ENCODE results near the gene TNS3.

Gene TNS3

DNA sequence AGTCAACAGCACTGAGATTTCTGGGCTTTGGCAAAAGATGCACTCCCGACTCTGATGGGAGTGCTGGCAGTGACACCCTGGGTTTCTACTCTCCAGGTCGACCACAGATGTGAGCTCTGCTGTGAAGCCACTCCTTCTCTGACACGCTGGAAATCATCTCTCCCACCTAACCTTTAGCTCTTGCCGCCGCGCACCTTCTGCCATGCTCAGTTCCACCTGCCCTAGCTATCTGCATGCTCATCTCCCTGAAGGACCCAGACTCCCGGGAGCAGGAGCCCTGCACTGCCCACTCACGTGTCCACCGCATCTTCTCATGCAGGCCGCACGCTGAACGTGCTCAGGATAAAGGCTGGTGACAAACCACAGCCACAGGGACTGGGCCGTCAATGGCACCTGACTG, 174.8 kb downstream of the TNS3 start:
- no peak for DNase-seq (ENCODE audit: low spot score)

DNA sequence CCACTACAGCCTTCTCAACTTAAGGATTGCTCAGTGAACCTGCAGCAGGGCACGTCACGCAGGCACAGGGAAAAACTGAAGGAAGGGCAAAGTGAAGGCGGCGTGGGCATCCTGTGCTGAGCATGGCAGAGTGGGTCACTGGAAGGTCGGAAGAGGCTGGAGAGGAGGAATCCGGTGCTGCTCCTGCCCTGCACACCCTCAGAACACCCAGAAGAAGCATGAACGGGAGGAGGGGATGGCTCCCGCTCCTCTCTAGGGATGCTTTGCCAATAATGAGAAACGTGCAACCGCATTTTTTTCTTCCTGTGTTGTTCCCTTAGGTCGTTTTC, 175.1 kb downstream of the TNS3 start:
- no peak for DNase-seq (ENCODE audit: low spot score)

DNA sequence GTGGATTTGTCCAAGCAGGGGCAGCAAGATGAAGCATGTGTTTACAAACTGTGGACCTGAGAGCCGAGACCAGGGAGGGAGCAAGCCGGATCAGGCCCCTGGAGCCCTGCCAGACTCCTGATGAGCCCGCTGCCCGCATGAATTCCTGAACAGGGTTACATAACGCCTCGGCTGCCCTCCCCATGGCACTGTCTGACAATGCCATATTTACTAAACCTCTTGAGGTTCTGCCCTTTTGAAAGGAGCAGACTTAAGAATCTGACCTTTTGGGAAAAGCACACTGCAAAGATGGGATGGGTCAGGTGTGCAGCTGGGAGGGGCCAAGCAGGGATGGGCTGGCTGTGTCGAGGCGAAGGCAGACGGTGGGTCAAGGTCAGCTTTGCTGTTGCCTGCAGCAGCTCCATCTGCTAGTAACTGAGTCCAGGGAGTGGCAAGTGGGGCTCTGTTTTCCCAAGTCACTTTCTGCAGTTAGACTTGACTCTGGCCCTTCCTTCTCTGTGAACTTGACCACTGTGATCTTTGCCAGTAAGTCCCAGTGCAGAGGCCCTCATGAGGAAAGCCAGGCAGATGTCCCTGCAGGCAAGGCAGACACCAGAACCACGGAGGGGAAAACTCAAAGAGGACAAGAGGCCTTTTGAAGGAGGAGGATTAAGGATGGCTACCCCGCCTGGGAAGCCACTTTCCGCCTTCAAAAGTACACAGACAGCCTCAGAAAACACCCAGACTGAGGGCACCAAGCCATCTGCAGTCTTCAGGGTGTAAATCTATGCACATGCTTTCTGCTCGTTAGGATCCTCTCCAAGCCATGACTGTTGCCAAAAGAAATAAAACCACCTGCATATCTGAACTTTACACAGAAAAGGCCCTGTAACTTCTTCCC, 175.8 kb downstream of the TNS3 start:
- no peak for DNase-seq (ENCODE audit: low spot score)

DNA sequence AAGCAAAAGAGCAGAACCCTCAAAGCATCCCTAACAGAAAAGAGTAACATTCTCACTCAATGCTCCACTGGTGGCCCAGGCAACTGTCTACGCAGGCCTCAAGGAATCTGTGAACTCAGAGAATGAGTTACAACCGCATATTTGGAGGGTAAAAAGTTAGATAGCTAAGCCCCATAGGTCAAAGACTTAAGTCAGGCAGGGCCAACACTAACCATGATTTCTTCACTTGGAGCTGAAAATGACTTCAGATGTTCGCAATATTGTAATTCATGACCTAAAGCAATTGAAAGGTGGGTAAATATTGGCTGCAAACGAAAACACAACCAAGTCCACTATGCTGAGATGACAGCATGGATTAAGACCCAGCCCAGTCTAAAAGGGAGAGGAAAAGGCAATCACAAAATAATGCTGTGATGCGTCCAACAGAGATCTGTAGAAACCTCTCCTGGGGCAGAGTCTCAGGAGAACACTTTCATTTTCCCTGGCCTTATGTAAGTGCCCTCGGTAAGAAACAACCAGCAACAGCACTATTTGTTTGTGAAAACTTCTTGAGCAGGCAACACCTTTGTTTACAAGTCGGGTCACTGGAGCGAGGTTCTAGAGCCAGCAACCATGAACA, 176.5 kb downstream of the TNS3 start:
- no peak for DNase-seq (ENCODE audit: low spot score)

- DNase-seq (ENCODE audit: low spot score) = no peak
These were observed 177.9 kb downstream of the TNS3 start for GRCh38 chr7:47404010-47404409.

GRCh38 chr7:47402941-47403866, 178.7 kb downstream of the TNS3 start:
- no peak for DNase-seq (ENCODE audit: low spot score)

DNA sequence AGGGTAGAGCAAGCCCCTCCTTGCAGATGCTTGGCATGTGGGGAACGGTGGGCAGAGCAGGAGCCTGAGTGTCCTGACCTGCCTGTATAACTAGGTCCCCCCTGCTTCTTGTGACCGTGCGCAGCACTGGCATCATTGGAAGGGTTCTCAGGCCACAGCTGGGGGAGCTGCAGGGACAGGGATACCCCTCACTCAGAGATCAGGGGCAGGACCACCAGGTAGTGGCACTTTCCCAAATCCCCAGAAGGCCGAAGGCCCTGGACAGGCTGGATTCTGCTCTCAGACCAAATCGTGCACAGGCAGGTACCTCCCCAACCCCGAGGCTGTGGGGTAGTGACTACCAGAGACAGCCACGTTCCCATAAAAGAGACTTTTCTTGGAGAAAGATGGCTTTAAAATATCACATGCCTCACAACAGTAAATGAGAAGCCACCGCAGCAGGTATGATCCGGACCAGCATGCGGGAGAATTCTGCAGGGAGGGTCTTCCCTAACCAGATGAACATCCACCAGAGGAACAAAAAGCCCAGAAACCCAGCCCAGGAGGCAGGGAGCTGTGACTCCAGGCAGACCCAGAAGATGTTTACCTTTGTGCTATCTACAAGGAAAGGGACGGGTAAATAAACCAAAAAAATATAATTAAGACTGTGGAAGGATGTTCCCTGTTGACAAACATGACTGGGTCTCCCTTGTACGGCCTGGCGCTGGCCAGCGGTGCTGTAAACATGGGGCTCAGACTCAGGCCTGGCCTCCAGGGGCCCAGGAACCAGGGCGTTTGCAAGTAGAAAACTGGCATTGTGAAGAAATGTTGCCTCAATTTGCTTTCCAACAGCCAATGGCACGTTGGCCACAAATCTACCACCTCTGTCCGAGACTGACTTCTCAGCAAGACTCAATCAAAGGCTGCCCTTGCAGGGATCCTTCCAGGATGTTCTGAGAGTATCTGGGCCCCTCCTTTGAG, 180.0 kb downstream of the TNS3 start:
- DNase-seq (ENCODE audit: low spot score) = no peak

DNA sequence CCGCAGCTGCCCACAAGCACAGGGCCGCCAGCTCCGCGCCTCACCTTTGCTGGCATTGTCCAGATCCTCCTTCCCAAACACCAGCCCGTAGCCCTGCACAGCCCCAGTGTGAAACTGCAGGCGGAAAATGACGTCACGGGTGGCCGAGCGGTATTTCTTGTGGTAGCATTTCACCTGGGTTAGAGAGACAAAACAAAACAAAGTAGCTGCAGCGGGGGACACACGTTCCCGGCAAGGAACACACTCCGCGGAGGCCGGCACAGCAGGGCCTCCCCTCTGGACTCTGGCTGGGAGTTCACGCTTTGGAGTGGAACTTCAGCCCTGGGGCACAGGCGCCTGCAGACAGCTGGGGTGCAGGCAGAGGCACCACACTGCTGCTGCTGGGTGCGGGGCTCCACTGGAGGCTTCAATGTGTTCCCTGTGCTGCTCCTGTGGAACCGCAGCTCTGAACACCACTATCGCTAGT, 181.1 kb downstream of the TNS3 start:
- DNase-seq (ENCODE audit: low spot score) = no peak

GRCh38 chr7:47400001-47400400, 181.9 kb downstream of the TNS3 start:
- no peak for DNase-seq (ENCODE audit: low spot score)

- no peak for DNase-seq (ENCODE audit: low spot score)
These were observed 187.1 kb downstream of the TNS3 start for GRCh38 chr7:47394751-47395252.

- no peak for DNase-seq (ENCODE audit: low spot score)
These were observed 187.7 kb downstream of the TNS3 start for GRCh38 chr7:47394216-47394615.

DNA sequence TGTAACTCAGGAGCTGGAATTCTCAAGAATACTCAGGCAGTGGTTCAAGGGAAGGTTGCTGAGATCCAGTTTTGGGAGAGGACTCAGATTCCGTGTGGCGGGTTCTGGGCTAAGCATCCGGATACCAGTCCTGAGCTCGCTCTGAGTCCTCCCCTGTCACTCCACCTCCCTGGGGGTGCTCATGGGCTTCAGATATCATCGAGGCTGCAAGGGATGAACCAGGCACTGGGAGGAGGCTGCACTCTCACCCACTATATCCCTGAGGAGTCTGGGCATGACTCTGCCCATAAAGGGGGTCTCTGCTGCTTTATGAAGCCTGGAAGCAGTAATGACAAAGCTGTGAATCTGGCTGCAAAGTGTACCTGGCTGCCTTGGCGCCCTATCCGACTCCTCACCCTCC, 188.5 kb downstream of the TNS3 start:
- DNase-seq (ENCODE audit: low spot score) = no peak

DNA sequence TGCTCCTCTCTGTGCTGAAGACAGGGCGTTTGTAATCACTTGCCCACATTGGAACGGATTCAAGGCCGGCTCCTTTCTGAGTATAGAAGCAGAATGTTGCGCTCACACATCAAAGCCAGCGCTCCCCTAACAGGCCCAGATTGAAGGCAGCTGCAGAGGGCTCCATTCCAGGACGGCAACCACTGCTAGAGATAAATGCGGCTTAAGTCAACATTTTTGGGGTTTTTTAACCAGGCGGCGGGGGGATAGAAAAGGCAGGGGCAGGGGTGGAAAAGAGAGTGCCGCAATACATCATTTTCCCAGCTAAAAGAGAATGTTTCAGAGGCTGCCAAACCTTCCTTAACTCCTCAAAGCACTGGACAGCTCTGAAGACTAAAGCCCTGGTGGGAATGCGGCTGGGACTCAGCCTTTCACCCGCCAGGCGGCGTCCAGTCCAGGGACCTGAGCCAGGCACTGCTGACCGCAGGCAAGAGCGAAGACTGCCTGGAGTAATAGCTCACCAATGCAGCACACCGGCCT, 189.6 kb downstream of the TNS3 start:
- no peak for DNase-seq (ENCODE audit: low spot score)

DNA sequence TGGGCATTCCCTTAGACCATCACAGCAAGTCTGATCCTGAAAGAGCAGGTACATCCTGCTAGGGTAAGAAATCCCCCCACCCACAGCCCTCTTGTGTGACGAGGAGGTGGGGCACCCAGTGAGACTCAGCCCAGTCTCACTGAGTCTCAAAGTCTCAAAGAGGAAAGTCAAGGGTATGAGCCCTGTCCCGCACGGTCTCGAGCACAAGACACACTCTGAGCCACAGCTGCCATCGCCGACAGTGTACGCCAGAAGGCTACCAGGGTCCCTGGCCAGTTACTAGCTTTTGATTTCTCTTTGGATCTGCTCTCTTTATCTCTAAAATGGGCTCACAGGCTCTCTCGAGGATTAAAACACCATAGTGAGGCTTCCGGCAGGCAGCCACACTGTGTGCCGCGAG, 190.2 kb downstream of the TNS3 start:
- DNase-seq (ENCODE audit: low spot score) = no peak

- DNase-seq (ENCODE audit: low spot score) = no peak
These were observed 191.0 kb downstream of the TNS3 start for GRCh38 chr7:47390914-47391313.

GRCh38 chr7:47389923-47390630, 191.8 kb downstream of the TNS3 start:
- DNase-seq (ENCODE audit: low spot score) = no peak

DNA sequence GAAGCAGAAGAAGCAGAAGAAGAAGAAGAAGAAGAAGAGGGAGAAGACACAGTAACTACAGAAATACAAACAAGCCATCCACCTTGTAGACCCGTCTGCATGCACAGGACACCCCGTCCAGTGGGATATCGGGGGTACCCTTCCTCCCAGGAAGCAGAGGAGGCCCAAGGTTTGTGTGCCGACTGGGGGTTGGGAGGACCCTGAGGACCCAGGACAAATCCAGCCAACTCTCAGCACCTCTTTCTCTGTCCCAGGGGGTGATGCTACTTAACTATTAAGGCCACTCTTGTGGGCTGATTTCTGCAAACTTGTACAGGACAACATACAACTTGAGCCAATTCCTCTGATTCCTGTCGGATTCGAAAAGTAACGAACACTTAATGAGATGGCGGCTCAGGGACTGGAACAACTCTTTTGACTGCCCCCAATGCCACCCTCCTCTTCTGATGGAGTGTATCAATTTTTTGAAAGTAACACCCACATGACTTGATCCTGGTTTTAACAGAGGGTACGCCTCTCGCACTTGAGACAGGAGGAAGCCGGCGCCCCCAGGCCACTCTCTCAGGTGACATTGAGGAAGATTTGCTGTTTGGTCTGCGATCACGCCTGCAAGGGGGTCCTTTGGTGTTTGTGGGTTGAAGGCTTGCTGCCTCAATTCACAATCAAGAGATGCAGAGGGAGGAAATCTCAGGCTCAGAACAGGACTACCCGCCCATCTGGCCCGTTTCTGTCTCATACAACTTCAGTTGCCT, 192.6 kb downstream of the TNS3 start:
- DNase-seq (ENCODE audit: low spot score) = no peak

DNA sequence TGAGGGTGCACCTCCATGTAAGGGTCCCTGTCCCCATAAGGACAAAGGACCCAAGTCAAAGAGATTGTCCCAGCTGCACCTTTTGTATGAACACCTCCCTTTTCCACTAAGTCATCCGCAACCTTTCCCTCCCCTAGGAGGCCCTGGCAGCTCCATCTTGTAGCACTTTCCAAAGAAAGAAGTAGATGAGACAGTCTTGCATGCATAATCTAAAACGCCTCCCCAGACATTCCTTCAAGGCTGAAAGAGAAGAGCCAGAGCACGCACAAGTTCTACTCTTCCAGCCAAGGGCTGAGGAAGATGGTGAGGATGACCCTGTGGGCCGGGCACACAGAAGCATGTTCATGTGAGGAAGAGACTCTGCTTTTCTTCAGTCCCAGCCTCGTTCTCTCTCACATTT, 194.4 kb downstream of the TNS3 start:
- DNase-seq (ENCODE audit: low spot score) = no peak

GRCh38 chr7:47386273-47386835, 195.6 kb downstream of the TNS3 start:
- DNase-seq (ENCODE audit: low spot score) = no peak
